Measurements from ENCODE around the gene ZNF629. TPM values are rescaled to one million over a fixed set of nuclear protein-coding genes. Genes with fewer than 3 reads are reported as not detected.

Gene ZNF629
- total RNA-seq, 1 experiment from 2014 or later = 25.3 TPM

DNA sequence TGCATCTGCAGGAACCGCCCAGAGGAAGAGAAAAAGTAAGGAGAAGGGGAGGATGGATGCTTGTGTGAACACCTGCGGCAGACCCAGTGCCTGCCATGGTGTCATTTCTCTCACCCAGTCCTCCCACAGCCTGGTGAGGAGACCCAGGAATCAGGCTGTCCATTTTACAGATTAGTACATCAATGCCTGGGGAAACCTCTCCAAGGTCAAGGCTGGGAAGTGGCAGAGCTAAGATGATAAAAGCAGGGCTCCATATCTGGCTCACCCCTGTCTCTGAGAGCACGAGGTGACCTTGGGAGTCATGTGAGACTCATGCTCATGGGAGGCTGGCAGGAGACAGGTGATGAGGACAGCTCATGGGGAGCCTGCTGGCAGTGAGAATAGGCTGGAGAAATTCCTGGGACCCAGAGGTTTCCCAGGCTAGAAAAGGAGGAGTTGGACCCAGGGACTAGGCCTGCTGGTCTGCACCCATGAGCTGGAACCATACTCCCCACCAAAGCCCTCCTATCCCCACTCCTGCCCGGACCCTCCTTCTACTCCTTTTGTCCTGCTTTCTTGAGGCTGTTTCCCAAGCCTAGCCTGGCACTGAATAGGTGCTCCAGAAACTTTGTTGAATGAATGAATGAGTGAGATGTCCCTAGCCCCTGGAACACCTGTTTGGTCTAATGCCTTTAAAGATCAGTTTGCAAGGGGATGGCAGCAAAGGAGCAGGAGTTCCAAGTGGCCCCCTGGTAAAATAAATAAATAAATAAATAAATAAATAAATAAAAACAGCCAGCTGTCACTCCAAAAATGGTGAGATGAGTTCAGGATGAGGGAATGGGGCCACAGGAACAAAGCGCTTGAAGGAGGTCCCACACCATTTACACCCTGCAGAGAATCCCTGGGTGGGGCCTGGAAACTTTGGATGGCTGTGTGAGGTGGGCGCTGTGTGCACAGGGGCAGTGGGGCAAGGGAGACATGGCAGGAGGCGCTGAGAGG, 1.6 kb downstream of the ZNF629 start:
- H3K27ac ChIP-seq (ENCODE audit: low read depth, low read length, poor library complexity, severe bottlenecking) = peak overlapping the region; percentile 80
- peak overlapping the region; percentile 74 for H3K4me3 ChIP-seq (ENCODE audit: low read depth, low read length, poor library complexity, severe bottlenecking)
- no peak for TF ChIP-seq EZH2 (IDR thresholded peaks at IDR 0.05; ENCODE audit: borderline replicate concordance, low read depth, low read length, poor library complexity, severe bottlenecking)
- TF ChIP-seq CTCF (conservative IDR thresholded peaks at IDR 0.05; ENCODE audit: low read depth, low read length) = no peak
- no peaks in the 10 kb centered on the region for H3K4me1 ChIP-seq (ENCODE audit: insufficient read depth, low read length, poor library complexity, severe bottlenecking)
- no peak for DNase-seq (ENCODE audit: low spot score)
- no TSS peak for BruUV-seq (replicated peaks)
- ChIA-PET CTCF (no interaction called here), POLR2A (ENCODE audit: low non-redundant PET) (no interaction called here)
- peaks cover 22% of the 10 kb centered on the region for H3K36me3 ChIP-seq (ENCODE audit: insufficient read depth, low read length, poor library complexity, severe bottlenecking)
- no peaks in the 10 kb centered on the region for H3K9me3 ChIP-seq (ENCODE audit: low read depth, low read length, poor library complexity, severe bottlenecking)
- intact Hi-C loops (cut with micrococcal nuclease; ENCODE audit: unreplicated experiment) = no loop called here
- H3K27me3 ChIP-seq (replicated peaks; ENCODE audit: insufficient read depth, low read depth, low read length, poor library complexity) = no peaks in the 10 kb centered on the region

- H3K9me3 ChIP-seq (ENCODE audit: low read depth, low read length, poor library complexity, severe bottlenecking) = no peaks in the 10 kb centered on the region
- intact Hi-C loops (cut with micrococcal nuclease; ENCODE audit: unreplicated experiment) = no loop called here
- H3K4me1 ChIP-seq (ENCODE audit: insufficient read depth, low read length, poor library complexity, severe bottlenecking) = no peaks in the 10 kb centered on the region
- ChIA-PET POLR2A (ENCODE audit: low non-redundant PET) (no interaction called here), CTCF (no interaction called here)
- H3K27ac ChIP-seq (ENCODE audit: low read depth, low read length, poor library complexity, severe bottlenecking) = no peak overlapping the region
- no TSS peak for BruUV-seq (replicated peaks)
- H3K4me3 ChIP-seq (ENCODE audit: low read depth, low read length, poor library complexity, severe bottlenecking) = no peak overlapping the region
- H3K36me3 ChIP-seq (ENCODE audit: insufficient read depth, low read length, poor library complexity, severe bottlenecking) = peaks cover 22% of the 10 kb centered on the region
- no peak for DNase-seq (ENCODE audit: low spot score)
- TF ChIP-seq EZH2 (IDR thresholded peaks at IDR 0.05; ENCODE audit: borderline replicate concordance, low read depth, low read length, poor library complexity, severe bottlenecking) (no peak), CTCF (conservative IDR thresholded peaks at IDR 0.05; ENCODE audit: low read depth, low read length) (no peak)
- no peaks in the 10 kb centered on the region for H3K27me3 ChIP-seq (replicated peaks; ENCODE audit: insufficient read depth, low read depth, low read length, poor library complexity)
Observed at GRCh38 chr16:30784215-30784614, 2.8 kb downstream of the ZNF629 start.

DNA sequence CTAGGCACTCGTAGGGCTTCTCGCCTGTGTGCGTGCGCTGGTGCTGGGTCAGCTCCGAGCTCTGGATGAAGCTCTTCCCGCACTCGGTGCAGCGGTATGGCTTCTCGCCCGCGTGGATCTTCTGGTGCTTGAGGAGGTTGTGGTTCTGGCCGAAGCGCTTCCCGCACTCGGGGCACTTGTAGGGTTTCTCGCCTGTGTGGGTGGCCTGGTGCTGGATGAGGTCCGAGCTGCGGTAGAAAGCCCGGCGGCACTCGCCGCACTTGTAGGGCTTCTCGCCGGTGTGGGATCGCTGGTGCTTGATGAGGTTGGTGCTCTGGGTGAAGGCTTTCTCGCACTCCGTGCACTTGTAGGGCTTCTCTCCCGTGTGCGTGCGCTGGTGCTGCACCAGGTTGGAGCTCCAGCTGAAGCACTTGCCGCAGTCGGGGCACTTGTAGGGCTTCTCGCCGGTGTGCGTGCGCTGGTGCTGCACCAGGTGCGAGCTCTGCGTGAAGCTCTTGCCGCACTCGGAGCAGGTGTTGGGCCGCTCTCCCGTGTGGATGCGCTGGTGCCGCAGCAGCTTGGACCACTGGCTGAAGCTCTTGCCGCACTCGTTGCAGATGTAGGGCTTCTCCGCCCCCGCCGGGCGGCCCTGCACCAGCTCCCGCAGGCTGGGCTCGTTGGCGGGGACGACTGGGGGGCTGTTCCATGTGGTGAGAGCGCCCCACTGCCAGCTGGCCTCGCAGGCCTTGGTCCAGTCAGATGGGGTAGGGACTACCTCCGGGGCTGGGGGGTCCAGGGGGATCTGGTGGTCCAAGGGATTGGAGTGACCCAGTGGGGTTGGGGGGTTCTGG, 3.5 kb downstream of the ZNF629 start:
- Histone ChIP-seq H3K4me3 (ENCODE audit: low read depth, low read length, poor library complexity, severe bottlenecking) (no peak overlapping the region), H3K9me3 (ENCODE audit: low read depth, low read length, poor library complexity, severe bottlenecking) (no peaks in the 10 kb centered on the region), H3K27me3 (replicated peaks; ENCODE audit: insufficient read depth, low read depth, low read length, poor library complexity) (no peaks in the 10 kb centered on the region), H3K27ac (ENCODE audit: low read depth, low read length, poor library complexity, severe bottlenecking) (no peak overlapping the region), H3K4me1 (ENCODE audit: insufficient read depth, low read length, poor library complexity, severe bottlenecking) (no peaks in the 10 kb centered on the region), H3K36me3 (ENCODE audit: insufficient read depth, low read length, poor library complexity, severe bottlenecking) (peaks cover 22% of the 10 kb centered on the region)
- intact Hi-C loops (cut with micrococcal nuclease; ENCODE audit: unreplicated experiment) = no loop called here
- DNase-seq (ENCODE audit: low spot score) = no peak
- ChIA-PET CTCF (no interaction called here), POLR2A (ENCODE audit: low non-redundant PET) (interaction anchor here (0.5 kb wide), 1 partner anchor 30 kb away, joined by 6 read pairs; no protein-coding TSS in a partner anchor)
- no peak for TF ChIP-seq CTCF (conservative IDR thresholded peaks at IDR 0.05; ENCODE audit: low read depth, low read length)
- no peak for TF ChIP-seq EZH2 (IDR thresholded peaks at IDR 0.05; ENCODE audit: borderline replicate concordance, low read depth, low read length, poor library complexity, severe bottlenecking)
- BruUV-seq (replicated peaks) = no TSS peak

All from A673 (cell line).